CD4-positive, alpha-beta T cell treated with Interleukin-10 for 1 hour (primary cell): ENCODE results near the gene MAML2.
A peak's percentile ranks its signal among the peaks of the same experiment; 100 is the strongest.
"Not testable (repeated sequence)": the region's sequence is repeated elsewhere in the genome, so short reads cannot be mapped to it uniquely, and the experiment has no call there.

Experiments
- DNase-seq: peaks from one replicate; pipeline ENCODE4 v3.0.0-alpha.2; 2020

Gene MAML2

DNA sequence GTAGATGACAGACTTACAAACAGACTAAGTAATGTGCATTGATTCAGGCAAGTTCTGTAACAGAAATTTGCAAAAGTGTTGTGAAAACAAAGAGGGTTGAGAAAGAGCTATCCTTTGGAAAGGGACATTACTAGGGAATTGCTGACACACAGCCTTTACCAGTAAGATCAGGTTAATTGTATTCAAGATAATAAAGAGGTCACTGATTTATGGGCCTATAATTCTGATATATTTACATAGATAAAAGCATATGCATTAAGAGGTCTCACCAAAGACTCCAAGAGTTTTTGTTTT is 138.7 kb downstream of the MAML2 start:
- DNase-seq: no peak

DNA sequence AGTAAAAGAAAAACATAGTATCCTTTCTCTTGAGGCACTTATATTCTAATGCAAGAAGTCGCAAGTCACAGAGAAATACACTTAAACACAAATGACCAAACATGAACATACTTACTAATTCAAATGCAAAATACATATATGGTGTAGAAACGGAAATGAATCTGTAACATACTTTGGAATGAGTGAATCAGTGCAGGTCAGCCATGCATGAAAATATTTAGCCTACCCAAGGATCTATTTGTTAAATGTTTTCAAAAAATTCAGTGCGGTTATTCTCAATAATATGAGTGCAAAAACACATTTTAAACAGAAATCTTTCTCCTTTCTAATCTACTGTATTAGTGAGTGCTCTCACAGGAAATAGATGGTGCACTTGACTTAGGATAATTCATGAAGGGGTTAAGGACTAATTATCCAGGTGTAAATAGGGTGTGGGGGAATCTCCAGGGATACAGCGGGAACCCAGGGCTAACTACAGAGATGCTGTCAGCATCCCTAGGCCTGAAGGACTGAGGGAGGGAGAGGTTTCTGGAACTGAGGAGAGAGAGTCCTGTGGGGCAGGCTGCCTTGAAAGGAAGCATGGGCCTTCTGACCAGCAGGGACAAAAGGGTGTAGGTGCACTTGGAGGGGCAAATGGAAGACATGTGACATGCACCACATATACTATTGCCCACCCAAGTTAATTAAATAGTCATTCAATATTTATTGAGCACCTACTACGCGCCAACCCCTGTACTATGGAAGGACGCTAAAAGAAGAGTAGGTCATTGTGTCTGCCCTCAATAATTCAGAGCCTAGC is 139.2 kb downstream of the MAML2 start:
- DNase-seq: no peak

DNA sequence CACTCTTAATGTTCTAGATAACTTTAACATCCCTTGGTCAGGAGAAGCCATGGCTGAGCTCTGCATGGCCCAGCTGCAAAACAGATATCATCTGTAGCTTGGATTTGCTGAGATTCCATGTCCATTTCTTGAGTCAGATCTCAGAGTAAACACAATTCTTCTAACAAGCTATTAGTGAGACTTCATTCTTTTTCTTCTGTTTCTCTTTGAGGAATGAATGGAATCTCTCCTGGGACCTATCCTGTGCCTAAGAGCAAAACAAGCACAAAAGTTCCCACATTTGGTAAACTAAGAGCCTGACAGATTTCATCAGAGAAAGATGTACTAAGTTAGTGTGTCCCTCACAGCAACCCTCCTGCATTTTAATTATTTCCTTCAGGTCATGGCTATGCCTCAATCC is 142.8 kb downstream of the MAML2 start:
- DNase-seq: no peak

DNA sequence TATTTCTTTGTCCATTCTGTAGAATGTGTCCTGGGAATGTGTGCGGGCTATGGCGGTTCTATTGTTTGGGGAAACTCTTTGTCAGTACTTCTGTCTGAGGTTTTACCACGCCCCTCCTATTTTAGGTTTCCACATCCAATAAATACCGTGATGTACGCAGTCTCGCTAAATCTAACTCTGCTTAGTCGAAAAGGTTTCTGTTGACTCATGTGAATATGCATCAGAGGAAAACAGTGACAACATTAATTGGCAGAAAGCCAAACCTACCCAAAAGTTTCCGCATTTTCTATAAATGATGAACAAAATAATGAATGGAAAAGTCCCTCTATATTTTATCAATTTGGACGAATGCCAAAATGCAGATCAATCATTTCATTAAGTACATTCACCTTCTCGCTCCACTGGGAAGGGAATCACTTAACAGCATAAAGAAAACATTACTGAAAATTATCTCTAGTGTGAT is 143.4 kb downstream of the MAML2 start:
- peak; percentile 82 for DNase-seq

GRCh38 chr11:96197801-96198701 is 144.9 kb downstream of the MAML2 start:
- no peak for DNase-seq

DNA sequence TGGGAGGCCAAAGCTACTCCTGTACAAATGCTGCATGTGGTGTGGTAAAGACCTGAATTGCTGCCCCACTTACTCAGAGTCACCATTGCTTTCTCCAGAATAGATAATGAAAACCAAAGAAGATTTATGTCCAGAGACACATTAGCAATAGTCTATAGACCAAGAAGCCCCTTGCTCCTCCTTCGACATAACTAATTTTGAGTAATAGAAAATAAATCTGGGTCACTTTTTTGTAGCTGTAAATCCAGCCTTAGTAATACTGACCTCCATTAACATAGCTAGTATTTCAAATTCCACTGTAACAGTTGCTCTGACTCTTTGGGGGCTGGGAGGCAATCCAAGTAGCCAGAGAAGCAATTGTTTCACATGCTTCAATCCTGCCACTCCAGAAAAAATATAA is 145.9 kb downstream of the MAML2 start:
- no peak for DNase-seq

DNA sequence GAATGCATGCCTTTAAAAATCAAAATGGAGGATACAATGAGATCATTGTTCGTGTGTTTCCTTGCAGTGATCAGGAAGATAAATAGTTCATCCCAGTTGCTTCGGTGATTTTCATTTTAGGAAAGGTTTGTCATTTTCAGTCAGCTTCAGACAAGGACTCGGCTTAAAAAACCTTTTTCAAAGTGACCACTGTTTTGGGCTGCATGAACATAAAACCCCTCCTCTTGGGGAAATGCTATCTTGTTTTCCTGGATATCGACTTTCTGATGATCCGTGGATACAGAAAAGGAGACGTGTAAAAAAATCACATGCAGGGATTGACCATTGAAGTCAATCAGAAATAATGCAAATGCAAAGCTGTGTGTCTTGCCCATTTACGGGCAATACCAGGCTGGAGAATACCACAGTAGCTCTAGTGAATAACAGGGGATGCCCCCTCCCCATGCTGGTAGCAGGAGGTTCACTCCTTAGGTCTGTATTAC is 146.8 kb downstream of the MAML2 start:
- no peak for DNase-seq

DNA sequence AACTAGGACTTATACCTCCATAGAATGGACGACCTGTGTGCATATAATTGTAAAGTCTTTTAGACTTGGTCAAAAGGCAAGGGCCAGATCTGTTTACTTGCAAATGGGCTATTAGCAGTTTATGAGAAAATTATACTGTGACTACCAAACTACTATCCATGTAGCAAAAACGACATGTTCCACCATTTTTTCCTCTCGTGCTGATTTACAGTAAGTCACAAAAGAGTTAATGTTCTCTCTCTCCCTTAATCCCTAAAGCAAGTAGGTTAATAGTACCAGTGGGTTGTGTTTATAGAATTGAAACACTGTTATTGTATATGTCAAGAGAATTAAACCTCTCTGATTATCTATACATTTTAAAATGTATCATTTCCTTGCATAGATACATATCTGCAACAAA is 147.3 kb downstream of the MAML2 start:
- DNase-seq: no peak

GRCh38 chr11:96194581-96195374 is 148.2 kb downstream of the MAML2 start:
- DNase-seq: no peak

GRCh38 chr11:96193745-96194443 is 149.1 kb downstream of the MAML2 start:
- DNase-seq: no peak

GRCh38 chr11:96191752-96192151 is 151.2 kb downstream of the MAML2 start:
- no peak for DNase-seq

- DNase-seq: no peak
Observed at GRCh38 chr11:96189351-96189750, 153.6 kb downstream of the MAML2 start.

- no peak for DNase-seq
Observed at GRCh38 chr11:96188243-96189006, 154.6 kb downstream of the MAML2 start.

- DNase-seq: no peak
Observed at GRCh38 chr11:96187822-96188221, 155.2 kb downstream of the MAML2 start.

DNA sequence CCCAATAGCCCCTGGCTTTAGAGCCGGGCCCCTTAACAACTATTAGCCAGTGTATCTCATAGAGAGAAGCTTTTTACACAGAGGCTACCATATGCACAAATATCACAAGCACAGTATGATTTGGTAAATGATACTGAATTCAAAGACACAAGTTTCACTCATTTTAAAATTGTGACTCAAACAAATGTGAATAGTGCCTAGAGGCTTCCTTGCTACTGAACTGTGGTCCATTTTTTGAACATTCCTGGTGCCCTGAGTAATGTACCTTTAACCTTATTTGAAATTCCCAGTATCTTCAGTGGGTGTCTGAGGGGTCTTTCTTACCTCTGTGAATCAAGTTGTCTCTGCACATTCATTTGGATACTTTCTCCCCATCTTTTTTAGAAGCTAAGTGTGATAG is 156.2 kb downstream of the MAML2 start:
- no peak for DNase-seq

- no peak for DNase-seq
Observed at GRCh38 chr11:96185220-96185768, 157.7 kb downstream of the MAML2 start.

GRCh38 chr11:96180937-96181336 is 162.1 kb downstream of the MAML2 start:
- DNase-seq: not testable (repeated sequence)

DNA sequence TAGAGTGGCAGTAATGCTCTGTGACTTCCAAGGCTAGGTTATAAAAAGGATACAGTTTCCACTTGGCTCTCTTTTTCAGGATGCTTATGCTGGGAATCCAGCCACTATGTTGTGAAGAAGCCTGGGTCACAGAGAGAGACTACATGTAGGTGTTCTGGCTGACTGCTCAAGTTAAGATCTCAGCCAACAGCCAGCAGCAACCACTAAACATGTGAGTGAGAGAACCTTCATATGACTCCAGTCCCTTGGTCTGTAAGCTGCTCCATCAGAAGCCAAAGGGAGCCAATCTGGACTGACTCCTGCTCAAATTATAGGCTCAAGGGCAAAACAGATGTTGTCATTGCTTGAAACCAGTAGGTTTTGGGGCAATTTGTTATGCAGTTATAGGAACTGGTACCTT is 162.7 kb downstream of the MAML2 start:
- DNase-seq: no peak

DNA sequence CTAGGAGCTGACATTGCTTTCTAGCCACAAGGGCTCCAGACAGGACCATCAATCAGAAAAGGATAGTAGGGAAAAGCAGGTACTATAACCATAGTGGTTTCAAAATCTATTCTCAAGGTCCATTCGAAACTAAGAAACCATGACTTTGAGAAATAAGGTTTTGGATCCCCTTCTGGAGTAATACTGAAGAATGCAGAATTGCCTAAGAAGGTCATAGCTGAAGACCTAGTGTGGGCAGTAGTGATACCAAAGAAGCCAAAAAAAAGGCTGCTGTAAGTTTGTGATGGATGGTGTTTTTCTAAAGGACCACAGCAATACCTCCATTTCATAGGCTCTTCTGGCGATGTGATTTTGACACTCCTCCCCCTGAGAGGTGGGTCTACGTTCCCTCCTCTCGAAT is 163.1 kb downstream of the MAML2 start:
- DNase-seq: no peak

DNA sequence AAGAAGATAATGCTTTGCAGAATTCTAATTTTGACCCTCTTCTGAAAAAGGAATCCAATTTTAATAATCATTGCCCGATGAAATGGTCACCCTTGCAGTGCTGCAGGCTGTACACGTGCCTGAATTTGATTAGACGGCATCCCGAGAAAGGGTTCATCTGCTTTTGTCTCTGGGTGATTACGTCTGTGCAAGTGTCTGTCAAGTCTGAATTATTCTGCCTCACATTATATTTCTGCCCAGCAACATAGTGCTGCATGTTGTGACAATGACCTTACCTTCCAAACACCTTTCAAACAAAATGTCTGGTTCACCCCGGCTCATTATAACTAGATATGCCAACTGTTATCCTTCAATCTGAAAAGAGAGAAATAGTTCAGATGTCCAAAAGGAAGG is 164.1 kb downstream of the MAML2 start:
- DNase-seq: no peak
